HG03108 (cell line): Measurements from ENCODE around the gene KRTAP10-5.
"Not testable (repeated sequence)": the region's sequence is repeated elsewhere in the genome, so short reads cannot be mapped to it uniquely, and the experiment has no call there.

ENCODE experiments used
- ATAC-seq: cut with Tn5 transposase; IDR thresholded peaks from one replicate; pipeline ENCODE4 v1.9.1; 2021; ENCODE audit warnings: moderate library complexity; ENCODE audit not compliant: unreplicated experiment

Gene KRTAP10-5

DNA sequence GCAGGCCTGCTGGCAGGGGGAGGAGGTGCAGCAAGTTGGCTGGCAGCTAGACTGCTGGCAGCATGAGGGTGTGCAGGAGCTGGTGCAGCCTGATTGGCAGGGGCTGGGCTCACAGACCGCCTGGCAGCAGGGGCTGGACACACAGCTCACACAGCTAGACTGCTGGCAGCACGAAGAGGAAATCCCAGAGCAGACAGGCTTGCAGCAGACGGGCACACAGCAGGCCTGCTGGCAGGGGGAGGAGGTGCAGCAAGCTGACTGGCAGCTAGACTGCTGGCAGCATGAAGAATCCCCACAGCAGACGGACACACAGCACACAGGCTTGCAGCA lies 11.4 kb upstream of the KRTAP10-5 start:
- not testable (repeated sequence) for ATAC-seq

DNA sequence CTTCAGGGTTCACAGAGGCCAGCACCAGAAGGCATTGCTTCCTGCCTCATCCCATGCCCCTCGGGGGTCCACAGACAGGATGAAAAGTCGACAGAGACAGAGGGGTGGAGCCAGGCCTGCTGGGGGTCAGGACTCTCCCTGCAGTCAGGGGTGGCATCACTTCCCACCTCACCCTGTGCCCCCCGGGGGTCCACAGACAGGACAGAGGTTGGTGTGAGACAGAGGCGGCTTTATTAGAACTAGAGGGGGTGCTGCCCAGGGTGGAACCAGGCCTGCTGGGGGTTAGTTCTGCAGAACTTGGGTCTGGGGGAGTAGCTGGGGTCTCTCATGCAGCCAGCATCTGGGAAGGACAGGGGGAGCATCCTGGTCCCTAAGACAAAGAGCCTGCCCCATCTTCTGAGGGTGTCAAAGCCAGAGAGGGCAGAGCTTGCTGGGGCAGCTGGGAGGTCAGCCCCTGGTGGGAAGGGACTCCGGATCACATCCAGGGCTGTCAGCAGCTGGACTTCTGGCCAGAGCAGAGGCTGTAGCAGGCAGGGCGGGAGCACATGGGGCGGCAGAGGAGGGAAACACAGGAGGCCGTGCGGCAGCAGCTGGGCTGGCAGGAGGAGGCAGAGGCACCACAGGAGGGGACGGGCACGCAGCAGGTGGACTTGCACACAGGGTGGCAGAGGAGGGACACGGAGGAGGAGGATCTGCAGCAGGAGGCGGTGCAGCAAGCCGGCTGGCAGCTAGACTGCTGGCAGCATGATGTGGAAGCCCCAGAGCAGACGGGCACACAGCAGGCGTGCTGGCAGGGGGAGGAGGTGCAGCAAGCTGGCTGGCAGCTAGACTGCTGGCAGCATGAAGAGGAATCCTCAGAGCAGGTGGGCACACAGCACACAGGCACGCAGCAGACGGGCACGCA lies 10.7 kb upstream of the KRTAP10-5 start:
- not testable (repeated sequence) for ATAC-seq

DNA sequence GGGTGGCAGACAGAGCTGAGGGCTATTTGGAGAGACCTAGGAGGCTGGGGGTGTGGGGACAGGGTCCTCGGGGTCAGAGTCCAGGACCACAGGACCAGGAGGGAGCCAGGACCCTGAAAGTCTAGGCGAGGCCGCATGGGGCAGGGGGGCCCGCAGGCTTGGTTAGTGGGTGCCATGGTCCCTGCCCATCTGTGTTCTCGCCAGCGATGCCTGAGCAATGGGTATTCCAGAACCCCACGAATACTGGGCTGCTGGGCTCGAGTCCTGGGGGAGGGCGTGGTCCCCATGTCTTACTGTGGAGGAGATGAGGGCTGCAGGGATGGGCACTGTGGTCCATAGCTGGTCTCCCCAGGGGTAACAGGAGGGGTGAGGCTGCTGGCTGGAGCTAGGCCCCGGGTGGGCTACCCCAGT lies 9.9 kb upstream of the KRTAP10-5 start:
- ATAC-seq: no peak

DNA sequence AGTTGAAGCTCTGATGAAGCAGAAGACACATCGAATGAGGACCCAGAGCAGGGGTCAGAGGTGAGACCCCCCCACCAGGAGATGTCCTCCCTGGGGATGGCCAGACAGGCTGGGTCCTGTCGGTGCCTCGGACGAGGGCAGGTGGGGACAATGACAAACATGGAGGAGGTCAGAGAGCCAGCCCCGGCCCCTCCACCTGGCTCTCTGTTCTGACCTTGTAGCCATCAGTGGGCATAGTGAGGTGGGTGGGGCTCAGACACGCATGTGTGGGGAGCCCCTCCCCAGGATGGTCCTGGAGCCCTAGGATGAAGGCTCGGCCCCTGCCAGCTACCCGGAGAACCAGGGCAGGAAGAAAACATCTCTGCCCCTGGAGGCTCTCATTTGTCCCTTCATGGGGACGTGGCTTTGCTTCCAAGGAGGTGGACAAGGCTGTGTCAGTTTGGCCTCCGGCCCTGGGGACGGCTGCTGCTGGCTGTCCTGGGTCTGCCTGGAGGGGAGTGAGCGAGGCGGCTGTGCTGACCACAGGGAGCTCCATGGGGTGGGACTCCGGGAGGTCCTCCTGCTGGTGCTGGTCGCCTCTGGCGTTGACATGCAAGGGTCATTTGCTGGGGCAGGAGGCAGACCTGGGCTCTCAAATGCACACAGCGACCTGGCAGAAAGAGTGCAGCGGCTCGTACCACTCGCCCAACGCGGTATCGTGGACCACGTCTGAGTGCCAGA lies 9.3 kb upstream of the KRTAP10-5 start:
- no peak for ATAC-seq

DNA sequence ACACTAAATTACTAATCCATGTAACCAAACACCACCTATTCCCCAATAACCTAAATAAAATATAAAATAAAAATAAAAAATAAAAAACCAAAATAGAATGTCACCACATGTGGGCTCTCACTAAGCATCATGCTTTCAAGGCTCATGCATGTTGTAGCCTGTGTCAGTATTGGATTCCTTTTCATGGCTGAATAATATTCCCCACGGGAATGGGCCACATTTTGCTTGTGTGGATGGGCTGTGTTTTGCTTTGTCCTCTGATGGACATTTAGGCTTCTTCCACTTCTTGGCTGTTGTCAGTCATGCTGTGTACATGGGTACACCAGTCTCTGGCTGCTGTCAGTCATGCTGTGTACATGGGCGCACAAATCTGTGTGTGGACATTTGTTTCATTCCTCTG lies 8.7 kb upstream of the KRTAP10-5 start:
- ATAC-seq: no peak

DNA sequence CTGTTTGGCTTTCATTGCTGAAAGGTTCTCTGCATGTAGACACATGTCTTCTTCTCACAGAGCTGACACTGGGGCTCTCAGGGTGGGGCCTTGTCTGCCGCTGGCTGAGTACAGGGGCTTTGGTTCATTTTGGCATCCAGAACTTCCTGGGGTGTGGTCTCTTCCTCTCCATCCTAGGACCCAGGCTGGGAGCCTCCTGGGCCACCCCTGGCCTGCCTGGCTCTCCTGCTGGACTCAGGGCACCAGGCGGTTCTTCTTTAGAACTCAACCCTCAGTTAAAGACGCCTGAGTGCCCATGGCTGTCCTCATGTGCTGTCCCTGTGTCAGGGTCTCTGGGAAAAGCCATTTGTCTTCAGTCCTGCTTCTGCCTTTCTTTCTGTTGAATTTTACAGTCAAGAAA lies 5.5 kb upstream of the KRTAP10-5 start:
- no peak for ATAC-seq

DNA sequence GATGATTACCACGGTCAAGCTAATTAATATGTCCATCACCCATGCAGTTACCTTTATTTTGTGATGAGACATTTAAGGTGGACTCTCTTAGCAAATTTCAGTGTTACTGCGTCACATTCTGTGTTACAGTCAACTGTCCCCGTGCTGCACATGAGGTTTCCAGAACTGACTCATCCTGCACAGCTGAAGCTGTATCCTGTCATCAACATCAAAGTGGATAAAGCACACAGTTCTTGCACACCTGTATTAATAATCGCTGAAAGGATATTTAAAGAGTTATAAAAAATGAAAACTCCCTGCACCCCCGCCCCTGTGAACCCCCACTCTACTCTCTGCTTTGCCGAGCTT lies 3.4 kb upstream of the KRTAP10-5 start:
- ATAC-seq: no peak

DNA sequence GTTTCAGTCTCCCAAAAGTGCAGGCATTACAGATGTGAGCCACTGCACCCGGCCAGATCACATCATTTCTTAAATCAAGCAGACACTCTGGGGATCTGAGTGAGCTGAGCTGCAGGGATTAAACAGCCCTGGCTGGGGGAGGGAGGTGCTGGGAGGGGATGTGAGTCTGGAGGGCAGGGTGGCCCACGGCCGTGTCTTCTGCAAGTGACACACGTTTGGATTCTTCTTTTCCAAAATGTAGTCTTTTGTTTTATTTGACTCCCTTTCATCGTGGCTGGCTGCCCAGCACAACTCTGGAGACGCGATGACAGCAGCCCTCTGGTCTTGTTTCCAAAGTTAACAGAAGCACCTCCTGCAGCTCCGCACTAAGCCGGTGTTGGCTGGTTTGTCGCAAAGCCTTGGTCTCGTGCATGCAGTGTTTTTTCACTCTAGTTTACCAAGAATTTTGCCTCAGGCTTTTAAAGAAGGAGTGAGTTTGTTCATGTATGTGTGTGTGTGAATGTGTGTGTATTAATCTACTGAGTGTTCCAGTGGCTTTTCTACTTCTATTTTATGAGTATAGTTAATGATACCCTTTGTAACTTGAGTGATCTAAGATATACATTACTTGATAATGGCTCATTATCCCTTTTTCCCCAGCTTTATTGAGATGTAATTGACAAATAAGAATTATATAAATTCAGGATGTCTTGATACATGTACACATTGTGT lies 2.8 kb upstream of the KRTAP10-5 start:
- ATAC-seq: no peak

DNA sequence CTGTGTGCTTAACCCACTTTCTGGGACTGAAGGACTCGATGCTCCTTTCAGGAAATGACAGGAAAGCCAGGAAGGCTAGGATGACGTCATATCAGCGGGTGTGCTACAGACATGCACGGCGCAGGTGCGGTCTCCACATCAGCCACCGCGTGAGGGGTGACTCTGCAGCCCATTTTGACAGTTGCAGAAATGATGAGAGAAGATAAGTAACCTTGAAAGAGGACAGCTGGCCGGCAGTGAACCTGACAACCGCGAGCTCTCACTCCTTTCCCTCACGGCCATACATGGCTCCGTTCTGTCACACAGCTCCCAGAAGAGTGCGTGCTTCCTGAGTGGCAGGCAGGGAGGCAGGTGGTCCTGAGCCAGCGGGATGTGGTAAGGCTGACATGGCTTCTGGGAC lies 1.7 kb upstream of the KRTAP10-5 start:
- no peak for ATAC-seq

DNA sequence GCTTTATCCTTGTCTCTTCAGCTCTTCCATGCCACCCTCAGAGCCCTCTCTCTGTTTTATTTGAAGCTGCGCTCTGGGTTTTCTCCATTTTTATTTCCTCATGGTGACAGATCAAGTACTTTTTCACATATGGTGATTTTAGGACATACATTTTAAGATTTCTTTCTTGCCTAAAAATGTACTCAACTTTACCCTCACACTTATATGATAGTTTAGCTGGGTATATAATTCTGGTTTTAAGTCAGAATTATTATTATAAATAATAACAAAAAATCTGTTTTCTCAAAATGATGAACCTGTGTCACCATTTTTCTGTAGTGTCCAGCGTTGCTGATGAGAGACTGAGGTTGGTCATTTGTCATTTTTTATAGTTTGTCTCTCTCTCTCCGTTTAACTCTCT lies 754 bp upstream of the KRTAP10-5 start:
- ATAC-seq: no peak

DNA sequence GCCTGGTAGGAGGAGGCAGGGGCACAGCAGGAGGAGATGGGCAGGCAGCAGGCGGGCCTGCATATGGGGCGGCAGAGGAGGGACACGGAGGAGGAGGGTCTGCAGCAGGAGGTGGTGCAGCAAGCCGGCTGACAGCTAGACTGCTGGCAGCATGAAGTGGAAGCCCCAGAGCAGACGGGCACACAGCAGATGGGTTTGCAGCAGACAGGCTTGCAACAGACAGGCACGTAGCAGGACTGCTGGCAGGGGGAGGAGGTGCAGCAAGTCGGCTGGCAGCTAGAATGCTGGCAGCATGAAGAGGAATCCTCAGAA lies 615 bp downstream of the KRTAP10-5 start:
- ATAC-seq: no peak

DNA sequence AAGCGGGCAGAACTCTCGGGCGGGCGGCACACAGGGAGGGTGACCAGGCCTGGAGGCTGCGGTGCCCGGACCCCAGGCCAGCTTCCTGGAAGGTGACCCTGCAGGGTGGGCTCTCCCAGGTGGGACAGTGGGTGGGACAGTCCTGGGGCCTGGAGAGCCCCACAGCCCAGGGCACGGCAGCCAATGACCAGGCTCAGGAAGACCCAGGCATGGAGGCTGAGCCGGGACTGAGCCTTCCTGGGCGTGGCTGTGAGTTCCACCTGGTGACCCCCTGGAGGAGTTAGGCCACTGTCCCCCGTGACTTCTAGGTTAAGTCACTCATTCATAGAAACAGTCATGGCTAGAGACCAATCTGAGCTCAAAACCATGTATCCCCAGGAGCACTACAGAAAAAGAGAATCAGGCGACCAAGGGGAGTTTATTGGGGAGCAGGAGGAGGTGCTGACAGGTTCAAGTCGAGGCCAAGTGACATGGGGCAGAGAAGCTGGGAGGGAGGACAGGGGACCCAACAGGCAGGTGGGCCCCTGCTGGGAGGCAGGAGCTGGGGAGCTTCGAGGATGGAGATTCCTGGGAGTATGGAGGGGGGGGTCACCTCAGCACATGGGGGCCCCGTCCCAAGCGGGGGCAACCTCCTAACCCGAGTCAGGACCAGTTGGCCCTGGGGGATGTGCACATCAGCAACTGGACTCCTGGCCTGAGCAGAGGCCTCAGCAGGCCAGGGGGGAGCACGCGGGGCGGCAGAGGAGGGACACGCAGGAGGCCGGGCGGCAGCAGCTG lies 1.2 kb downstream of the KRTAP10-5 start:
- ATAC-seq: no peak

DNA sequence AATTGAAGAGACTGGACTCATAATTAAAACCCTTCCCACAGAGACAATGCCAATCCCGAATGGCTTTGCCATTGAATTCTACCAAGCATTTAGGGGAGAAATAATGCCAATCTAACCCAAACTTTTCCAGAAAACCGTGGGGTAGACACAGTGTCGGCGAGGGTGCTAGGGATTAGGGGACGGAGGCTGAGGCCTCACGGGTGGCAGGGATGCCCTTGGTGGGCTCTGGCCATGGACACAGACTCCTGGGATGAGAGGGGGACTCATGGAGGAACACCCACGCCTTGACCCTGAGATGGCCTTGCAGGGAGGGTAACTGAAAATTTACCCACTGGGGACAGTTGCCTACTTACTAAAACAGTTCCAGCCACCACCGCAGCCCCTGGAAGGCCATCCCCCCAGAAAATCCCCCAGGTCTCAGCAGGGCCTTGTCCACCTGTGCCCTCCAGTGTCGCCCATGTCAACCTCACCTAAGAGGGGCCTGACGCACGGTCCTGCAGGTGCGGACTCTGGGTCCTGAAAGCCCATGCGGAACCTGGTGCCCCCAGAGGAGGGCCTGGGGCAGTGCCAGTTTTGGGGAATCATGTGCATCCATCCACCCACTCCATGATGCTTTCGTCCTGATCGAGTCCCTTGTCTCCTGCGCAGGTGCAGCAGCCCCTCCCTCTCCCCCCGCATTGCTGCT lies 1.9 kb downstream of the KRTAP10-5 start:
- no peak for ATAC-seq

DNA sequence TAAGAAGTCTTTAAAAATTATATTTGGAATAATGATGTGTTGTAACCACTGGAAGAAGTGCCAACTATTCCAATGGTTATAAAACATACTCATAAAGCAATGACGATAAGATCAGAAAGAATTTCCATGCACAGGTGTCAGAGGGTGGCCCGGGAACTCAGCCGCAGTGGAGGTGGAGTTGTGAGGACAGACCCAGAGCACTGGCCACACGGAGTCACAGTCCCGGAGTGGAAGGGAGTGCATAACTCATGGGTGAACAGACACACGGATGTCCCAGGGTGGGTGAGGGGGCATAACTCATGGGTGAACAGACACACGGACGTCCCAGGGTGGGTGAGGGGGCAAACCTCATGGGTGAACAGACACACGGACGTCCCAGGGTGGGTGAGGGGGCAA lies 4.4 kb downstream of the KRTAP10-5 start:
- no peak for ATAC-seq

DNA sequence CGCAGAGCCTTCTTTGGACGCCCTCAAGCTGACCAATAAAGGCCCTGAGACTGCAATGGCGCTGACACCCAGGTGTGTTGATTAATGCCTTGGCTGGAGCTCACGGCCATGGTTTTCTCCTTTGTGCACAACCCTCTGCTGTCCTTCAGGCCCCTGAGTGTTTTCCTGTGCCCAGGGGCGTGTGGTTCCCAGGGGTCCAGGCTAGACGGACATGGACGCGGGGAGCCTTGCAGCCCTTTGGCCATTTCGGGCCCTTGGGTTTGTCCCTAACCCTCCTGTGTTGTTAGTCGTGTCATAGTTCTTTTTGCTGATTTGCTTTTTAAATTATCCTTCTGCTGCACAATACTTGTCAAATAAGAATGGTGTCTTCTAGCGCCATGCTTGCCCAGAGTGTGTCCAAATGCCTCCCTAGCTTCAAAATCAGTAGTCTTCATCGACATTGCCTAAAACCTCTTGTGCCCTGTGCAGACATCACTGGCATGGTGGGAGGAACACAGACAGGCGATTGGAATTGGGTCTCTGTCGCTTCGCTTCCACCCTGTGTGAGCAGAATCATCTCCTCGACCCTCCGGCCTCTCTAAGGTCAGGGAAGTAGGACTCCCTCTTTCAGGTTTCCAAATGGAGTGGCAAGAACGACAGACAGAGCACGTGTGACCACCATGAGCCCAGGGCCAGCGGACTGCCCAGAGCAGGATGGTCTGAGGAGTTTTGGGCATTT lies 4.9 kb downstream of the KRTAP10-5 start:
- no peak for ATAC-seq

DNA sequence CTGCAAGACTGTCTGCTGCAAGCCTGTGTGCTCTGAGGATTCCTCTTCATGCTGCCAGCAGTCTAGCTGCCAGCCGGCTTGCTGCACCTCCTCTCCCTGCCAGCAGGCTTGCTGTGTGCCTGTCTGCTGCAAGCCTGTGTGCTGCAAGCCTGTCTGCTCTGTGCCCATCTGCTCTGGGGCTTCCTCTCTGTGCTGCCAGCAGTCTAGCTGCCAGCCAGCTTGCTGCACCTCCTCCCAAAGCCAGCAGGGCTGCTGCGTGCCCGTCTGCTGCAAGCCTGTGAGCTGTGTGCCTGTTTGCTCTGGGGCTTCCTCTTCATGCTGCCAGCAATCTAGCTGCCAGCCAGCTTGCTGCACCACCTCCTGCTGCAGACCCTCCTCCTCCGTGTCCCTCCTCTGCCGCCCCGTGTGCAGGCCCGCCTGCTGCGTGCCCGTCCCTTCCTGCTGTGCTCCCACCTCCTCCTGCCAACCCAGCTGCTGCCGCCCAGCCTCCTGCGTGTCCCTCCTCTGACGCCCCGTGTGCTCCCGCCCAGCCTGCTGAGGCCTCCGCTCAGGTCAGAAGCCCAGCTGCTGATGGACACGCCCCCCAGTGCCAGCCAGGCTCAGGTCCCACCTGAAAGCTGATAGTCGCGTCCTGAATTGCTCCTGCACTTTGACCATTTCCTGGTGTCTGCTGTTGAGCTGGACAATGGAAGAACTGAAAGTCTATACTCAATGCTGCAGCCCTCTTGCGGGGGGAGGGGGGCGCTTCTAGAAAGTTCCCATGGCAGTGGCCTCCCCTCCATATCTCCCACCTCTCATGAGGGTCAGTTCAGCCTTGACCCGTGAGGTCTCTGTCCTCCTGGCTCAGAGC lies 5.7 kb downstream of the KRTAP10-5 start:
- ATAC-seq: no peak

DNA sequence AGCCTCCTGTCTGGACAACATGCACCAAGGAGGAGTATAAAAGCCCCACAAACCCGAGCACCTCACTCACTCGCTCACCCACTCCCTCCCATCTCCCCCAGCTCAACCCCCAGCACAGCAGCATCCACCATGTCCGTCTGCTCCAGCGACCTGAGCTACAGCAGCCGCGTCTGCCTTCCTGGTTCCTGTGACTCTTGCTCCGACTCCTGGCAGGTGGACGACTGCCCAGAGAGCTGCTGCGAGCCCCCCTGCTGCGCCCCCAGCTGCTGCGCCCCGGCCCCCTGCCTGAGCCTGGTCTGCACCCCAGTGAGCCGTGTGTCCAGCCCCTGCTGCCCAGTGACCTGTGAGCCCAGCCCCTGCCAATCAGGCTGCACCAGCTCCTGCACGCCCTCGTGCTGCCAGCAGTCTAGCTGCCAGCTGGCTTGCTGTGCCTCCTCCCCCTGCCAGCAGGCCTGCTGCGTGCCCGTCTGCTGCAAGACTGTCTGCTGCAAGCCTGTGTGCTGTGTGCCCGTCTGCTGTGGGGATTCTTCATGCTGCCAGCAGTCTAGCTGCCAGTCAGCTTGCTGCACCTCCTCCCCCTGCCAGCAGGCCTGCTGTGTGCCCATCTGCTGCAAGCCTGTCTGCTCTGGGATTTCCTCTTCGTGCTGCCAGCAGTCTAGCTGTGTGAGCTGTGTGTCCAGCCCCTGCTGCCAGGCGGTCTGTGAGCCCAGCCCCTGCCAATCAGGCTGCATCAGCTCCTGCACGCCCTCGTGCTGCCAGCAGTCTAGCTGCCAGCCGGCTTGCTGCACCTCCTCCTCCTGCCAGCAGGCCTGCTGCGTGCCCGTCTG lies 6.6 kb downstream of the KRTAP10-5 start, which contains the start of gene KRTAP10-4:
Gene KRTAP10-4 (plus strand): TSS at position 100 of the 827 bp plus-strand sequence. CDS start 30 bp downstream, at position 130.
- not testable (repeated sequence) for ATAC-seq

DNA sequence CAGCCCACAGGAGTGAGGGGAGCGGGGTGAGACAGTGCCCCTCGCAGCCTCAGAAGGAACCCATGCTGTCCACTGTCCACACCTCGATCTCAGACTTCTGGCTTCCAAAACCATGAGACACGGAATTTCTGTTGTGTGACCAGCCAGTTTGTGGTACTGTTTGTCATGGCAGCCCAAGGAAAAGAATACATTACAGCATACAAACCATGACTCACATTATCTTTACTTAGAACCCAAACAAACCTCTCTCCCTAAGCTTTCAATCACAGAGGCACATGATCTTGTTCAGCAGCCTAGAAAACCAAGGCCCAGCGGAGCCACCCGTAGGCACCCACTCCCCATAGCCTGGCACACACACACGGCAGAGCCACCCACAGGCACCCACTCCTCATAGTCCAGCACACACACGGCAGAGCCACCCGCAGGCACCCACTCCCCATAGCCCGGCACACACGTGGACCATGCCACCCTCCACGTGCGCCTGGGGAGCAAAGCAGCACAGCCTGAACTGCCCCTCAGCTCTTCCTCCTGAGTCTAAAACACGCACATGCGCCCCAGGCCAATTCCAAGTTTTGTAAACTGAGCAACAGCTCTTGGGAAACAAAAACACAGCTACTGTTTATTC lies 7.3 kb downstream of the KRTAP10-5 start:
- no peak for ATAC-seq
